Upper lobe of left lung (tissue), 4 donors: ENCODE results near the gene CAPN11.

ENCODE experiments used
- CTCF ChIP-seq, 6 experiments: fragments of 450-650 bp in 4 of 6; fragments of 200-600 bp in 2 of 6; sonication (generic) in 2 of 6; IDR thresholded peaks; one replicate each; pipeline ENCODE4 v1.5.1; 2016 to 2019; ENCODE audit warnings: antibody characterized with exemption in 6 of 6
- EP300 ChIP-seq, 4 donors: sonication (generic); formaldehyde crosslinking; IDR thresholded peaks; one replicate each; pipeline ENCODE4 v1.5.1; 2017; ENCODE audit warnings: antibody characterized with exemption in 4 of 4, control low read depth in 2 of 4
- POLR2A ChIP-seq, 4 donors: fragments of 450-650 bp; IDR thresholded peaks; one replicate each; pipeline ENCODE4 v1.5.1; 2016 to 2017; ENCODE audit warnings: antibody characterized with exemption in 4 of 4, mild to moderate bottlenecking in 2 of 4
- POLR2AphosphoS5 ChIP-seq, 2 donors: sonication (generic); formaldehyde crosslinking; IDR thresholded peaks; one replicate each; pipeline ENCODE4 v1.5.1; 2017; ENCODE audit warnings: antibody characterized with exemption in 2 of 2

DNA sequence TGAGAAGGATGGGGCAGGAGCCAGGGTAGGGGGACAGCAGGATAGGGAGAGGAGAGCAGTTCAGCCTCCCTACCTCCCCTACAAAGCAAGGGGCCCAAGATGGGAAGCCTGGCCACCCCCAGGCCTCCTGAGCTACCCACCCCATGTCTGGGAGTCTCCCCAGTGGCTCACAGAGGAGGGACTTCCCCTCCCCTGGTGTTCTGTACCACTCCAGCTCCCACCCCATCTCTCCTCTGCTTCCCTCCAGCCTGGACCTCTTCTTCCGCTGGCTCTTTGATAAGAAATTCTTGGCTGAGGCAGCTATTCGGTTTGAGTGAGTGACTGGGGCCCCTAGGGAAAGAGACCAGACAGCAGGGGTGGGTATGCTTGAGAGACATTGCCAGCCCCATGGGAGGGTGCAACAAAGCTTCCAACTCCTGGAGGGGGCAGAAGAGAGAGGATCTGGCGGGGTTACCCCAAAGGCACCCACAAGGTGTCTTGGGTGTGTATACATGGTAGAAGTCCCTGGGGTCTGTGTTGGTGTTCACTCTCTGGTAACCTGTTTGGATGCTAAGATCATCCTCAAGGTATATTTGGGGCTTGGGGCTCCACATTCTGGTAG is 8.2 kb upstream of the CAPN11 start:
- TF ChIP-seq CTCF (IDR thresholded peaks at IDR 0.05) (no peak), POLR2A (IDR thresholded peaks at IDR 0.05) (no peak), POLR2AphosphoS5 (IDR thresholded peaks at IDR 0.05) (no peak), EP300 (IDR thresholded peaks at IDR 0.05) (no peak)
